WTC11 (cell line): ENCODE data around the gene AFP. TPM values are rescaled to one million over a fixed set of nuclear protein-coding genes. Genes with fewer than 3 reads are reported as not detected.

ENCODE experiments used
- ATAC-seq: fragments of 200-7000 bp; cut with Tn5 transposase; 2 replicates; pipeline ENCODE4 v1.10.0; 2021; ENCODE audit warnings: mild to moderate bottlenecking, moderate library complexity
- CTCF ChIA-PET: fragments of 300-600 bp; sonication (Branson Sonifier 250); formaldehyde crosslinking; loops from one replicate; lab custom pipeline; 2021; ENCODE audit warnings: antibody characterized with exemption; lab: Charles Lee
- POLR2A ChIA-PET: fragments of 350-600 bp; sonication (Branson Sonifier 250); formaldehyde crosslinking; loops from one replicate; lab custom pipeline; 2021; ENCODE audit warnings: antibody characterized with exemption; lab: Charles Lee
- DNase-seq: peaks from one replicate; pipeline ENCODE4 v3.0.0; 2021; ENCODE audit warnings: low spot score
- H3K27ac Mint-ChIP-seq: 2 replicates; pipeline ENCODE4 v1.8.0; 2021; ENCODE audit warnings: mixed read lengths
- H3K27me3 Mint-ChIP-seq: 2 replicates; pipeline ENCODE4 v1.8.0; 2021; ENCODE audit warnings: low read depth, mild to moderate bottlenecking, moderate library complexity, mixed read lengths
- H3K36me3 Mint-ChIP-seq: 2 replicates; pipeline ENCODE4 v1.8.0; 2021; ENCODE audit warnings: mixed read lengths
- H3K4me1 Mint-ChIP-seq: 2 replicates; pipeline ENCODE4 v1.8.0; 2022; ENCODE audit warnings: mixed read lengths
- H3K4me3 Mint-ChIP-seq: 2 replicates; pipeline ENCODE4 v1.8.0; 2021; ENCODE audit warnings: mild to moderate bottlenecking, moderate library complexity, mixed read lengths
- H3K9me3 Mint-ChIP-seq: 2 replicates; pipeline ENCODE4 v1.8.0; 2021; ENCODE audit warnings: mixed read lengths
- ATF1 ChIP-seq: sonication (generic); formaldehyde crosslinking; IDR thresholded peaks from 2 replicates; pipeline ENCODE4 v1.8.1; 2023; ENCODE audit warnings: mild to moderate bottlenecking, moderate library complexity, missing genetic modification reagents
- CBFB ChIP-seq: sonication (generic); formaldehyde crosslinking; IDR thresholded peaks from 2 replicates; pipeline ENCODE4 v1.8.1; 2022; ENCODE audit warnings: mild to moderate bottlenecking, low read depth, missing genetic modification reagents
- EMX1 ChIP-seq: fragments of 250-450 bp; sonication (Bioruptor Pico); IDR thresholded peaks from 2 replicates; pipeline ENCODE4 v1.8.0; 2021; ENCODE audit warnings: mild to moderate bottlenecking
- FOXK1 ChIP-seq: sonication (generic); formaldehyde crosslinking; IDR thresholded peaks from 2 replicates; pipeline ENCODE4 v1.8.0; 2022; ENCODE audit warnings: mild to moderate bottlenecking, moderate library complexity, missing genetic modification reagents
- JAZF1 ChIP-seq: fragments of 250-450 bp; sonication (Bioruptor Pico); IDR thresholded peaks from 2 replicates; pipeline ENCODE4 v1.9.0; 2021; ENCODE audit warnings: moderate library complexity, mild to moderate bottlenecking, inconsistent platforms
- JUN ChIP-seq: sonication (generic); formaldehyde crosslinking; IDR thresholded peaks from 2 replicates; pipeline ENCODE4 v1.8.0; 2023; ENCODE audit warnings: mild to moderate bottlenecking, missing genetic modification reagents
- NFYB ChIP-seq: sonication (generic); formaldehyde crosslinking; conservative IDR thresholded peaks from 2 replicates; pipeline ENCODE4 v1.8.0; 2022; ENCODE audit warnings: low read depth, missing genetic modification reagents
- RELA ChIP-seq: sonication (generic); formaldehyde crosslinking; IDR thresholded peaks from 2 replicates; pipeline ENCODE4 v1.8.1; 2022; ENCODE audit warnings: missing genetic modification reagents, mild to moderate bottlenecking, borderline replicate concordance
- RORB ChIP-seq: fragments of 250-450 bp; sonication (Bioruptor Pico); IDR thresholded peaks from 2 replicates; pipeline ENCODE4 v1.9.0; 2021; ENCODE audit warnings: mild to moderate bottlenecking
- SOX15 ChIP-seq: fragments of 250-450 bp; sonication (Bioruptor Pico); IDR thresholded peaks from 2 replicates; pipeline ENCODE4 v1.9.0; 2021; ENCODE audit warnings: mild to moderate bottlenecking
- TEAD1 ChIP-seq: sonication (generic); formaldehyde crosslinking; IDR thresholded peaks from 2 replicates; pipeline ENCODE4 v1.8.0; 2022; ENCODE audit warnings: mild to moderate bottlenecking, missing genetic modification reagents
- TEAD4 ChIP-seq: sonication (generic); formaldehyde crosslinking; IDR thresholded peaks from 2 replicates; pipeline ENCODE4 v1.8.0; 2022; ENCODE audit warnings: mild to moderate bottlenecking, missing genetic modification reagents
- ZBTB21 ChIP-seq: sonication (generic); formaldehyde crosslinking; IDR thresholded peaks from 2 replicates; pipeline ENCODE4 v1.8.1; 2023; ENCODE audit warnings: mild to moderate bottlenecking, missing genetic modification reagents, borderline replicate concordance
- ZNF138 ChIP-seq: sonication (generic); formaldehyde crosslinking; conservative IDR thresholded peaks from 2 replicates; pipeline ENCODE4 v1.8.1; 2022; ENCODE audit warnings: mild to moderate bottlenecking, moderate library complexity, missing genetic modification reagents
- ZNF416 ChIP-seq: fragments of 250-450 bp; sonication (Bioruptor Pico); IDR thresholded peaks from 2 replicates; pipeline ENCODE4 v1.9.0; 2021; ENCODE audit warnings: mild to moderate bottlenecking, inconsistent platforms
- total RNA-seq: library from RNA; stranded (reverse); gene quantifications from 3 replicates; pipeline ENCODE4 v1.2.3, GENCODE V29; 2021
- TF ChIP-seq, protein P1 (sequence below): sonication (generic); formaldehyde crosslinking; conservative IDR thresholded peaks from 2 replicates; pipeline ENCODE4 v1.8.1; 2022; ENCODE audit warnings: mild to moderate bottlenecking, missing genetic modification reagents
- TF ChIP-seq, protein P2 (sequence below): sonication (generic); formaldehyde crosslinking; IDR thresholded peaks from 2 replicates; pipeline ENCODE4 v1.8.0; 2023; ENCODE audit warnings: mild to moderate bottlenecking, missing genetic modification reagents
- TF ChIP-seq, protein P3 (sequence below): sonication (generic); formaldehyde crosslinking; IDR thresholded peaks from 2 replicates; pipeline ENCODE4 v1.8.1; 2022; ENCODE audit warnings: mild to moderate bottlenecking, moderate library complexity, missing genetic modification reagents
- TF ChIP-seq, protein P4 (sequence below): sonication (generic); formaldehyde crosslinking; IDR thresholded peaks from 2 replicates; pipeline ENCODE4 v1.8.0; 2023; ENCODE audit warnings: missing genetic modification reagents
- TF ChIP-seq, protein P5 (sequence below): fragments of 250-450 bp; sonication (Bioruptor Pico); IDR thresholded peaks from 2 replicates; pipeline ENCODE4 v1.9.0; 2021; ENCODE audit warnings: mild to moderate bottlenecking

Gene AFP
- total RNA-seq, 1 experiment from 2014 or later, result 1.8 TPM

DNA sequence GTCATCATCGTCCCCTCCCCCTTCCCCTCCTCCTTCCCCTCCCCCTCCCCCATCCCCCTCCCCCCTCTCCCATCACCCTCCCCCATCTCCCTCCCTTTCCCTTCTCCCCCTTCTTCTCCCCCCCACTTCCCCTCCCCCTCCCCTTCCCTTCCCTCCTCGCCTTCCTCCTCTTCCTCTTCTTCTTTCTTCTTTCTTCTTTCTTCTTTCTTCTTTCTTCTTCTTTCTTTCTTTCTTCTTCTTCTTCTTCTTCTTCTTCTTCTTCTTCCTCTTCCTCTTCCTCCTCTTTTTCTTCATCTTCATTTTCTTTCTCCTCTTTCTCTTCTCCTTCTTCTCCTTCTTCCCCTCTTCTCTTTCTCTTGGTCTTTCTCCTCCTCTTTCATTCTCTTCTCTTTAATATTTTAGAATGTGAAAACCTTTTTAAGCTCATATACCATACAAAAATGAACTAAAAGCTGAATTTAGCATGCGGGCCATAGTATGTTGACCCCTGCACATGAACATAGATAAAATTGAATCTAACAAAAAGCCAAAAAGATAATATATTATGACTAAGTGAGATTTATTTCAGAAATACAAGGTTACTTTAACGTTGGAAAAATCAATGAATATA lies 25.0 kb downstream of the AFP start:
- H3K27me3 Mint-ChIP-seq, result 0 out of 2 replicates have a peak, but pooled peaks cover 4% of the 10 kb centered on the region
- peaks cover 14% of the 10 kb centered on the region for H3K36me3 Mint-ChIP-seq
- no peak overlapping the region for H3K27ac Mint-ChIP-seq
- ChIA-PET POLR2A (no interaction called here), CTCF (no interaction called here)
- H3K4me1 Mint-ChIP-seq, result no peaks in the 10 kb centered on the region
- DNase-seq (no peak), ATAC-seq (no peak)
- TF ChIP-seq, protein P1, sequence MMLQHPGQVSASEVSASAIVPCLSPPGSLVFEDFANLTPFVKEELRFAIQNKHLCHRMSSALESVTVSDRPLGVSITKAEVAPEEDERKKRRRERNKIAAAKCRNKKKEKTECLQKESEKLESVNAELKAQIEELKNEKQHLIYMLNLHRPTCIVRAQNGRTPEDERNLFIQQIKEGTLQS (CRISPR knock-in tag), result no peak
- no peak for TF ChIP-seq ZNF416 (CRISPR knock-in tag)
- TF ChIP-seq, protein P2, sequence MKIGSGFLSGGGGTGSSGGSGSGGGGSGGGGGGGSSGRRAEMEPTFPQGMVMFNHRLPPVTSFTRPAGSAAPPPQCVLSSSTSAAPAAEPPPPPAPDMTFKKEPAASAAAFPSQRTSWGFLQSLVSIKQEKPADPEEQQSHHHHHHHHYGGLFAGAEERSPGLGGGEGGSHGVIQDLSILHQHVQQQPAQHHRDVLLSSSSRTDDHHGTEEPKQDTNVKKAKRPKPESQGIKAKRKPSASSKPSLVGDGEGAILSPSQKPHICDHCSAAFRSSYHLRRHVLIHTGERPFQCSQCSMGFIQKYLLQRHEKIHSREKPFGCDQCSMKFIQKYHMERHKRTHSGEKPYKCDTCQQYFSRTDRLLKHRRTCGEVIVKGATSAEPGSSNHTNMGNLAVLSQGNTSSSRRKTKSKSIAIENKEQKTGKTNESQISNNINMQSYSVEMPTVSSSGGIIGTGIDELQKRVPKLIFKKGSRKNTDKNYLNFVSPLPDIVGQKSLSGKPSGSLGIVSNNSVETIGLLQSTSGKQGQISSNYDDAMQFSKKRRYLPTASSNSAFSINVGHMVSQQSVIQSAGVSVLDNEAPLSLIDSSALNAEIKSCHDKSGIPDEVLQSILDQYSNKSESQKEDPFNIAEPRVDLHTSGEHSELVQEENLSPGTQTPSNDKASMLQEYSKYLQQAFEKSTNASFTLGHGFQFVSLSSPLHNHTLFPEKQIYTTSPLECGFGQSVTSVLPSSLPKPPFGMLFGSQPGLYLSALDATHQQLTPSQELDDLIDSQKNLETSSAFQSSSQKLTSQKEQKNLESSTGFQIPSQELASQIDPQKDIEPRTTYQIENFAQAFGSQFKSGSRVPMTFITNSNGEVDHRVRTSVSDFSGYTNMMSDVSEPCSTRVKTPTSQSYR, result no peak
- no peak for TF ChIP-seq ATF1 (CRISPR knock-in tag)
- no peak for TF ChIP-seq RELA (CRISPR knock-in tag)
- no peak for TF ChIP-seq TEAD4 (CRISPR knock-in tag)
- TF ChIP-seq EMX1, result no peak
- TF ChIP-seq, protein P3, sequence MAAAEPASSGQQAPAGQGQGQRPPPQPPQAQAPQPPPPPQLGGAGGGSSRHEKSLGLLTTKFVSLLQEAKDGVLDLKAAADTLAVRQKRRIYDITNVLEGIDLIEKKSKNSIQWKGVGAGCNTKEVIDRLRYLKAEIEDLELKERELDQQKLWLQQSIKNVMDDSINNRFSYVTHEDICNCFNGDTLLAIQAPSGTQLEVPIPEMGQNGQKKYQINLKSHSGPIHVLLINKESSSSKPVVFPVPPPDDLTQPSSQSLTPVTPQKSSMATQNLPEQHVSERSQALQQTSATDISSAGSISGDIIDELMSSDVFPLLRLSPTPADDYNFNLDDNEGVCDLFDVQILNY (CRISPR knock-in tag), result no peak
- no peak for TF ChIP-seq JUN (CRISPR knock-in tag)
- TF ChIP-seq RORB (CRISPR knock-in tag), result no peak
- no peak for TF ChIP-seq SOX15 (CRISPR knock-in tag)
- peaks cover 46% of the 10 kb centered on the region for H3K9me3 Mint-ChIP-seq
- no peak overlapping the region for H3K4me3 Mint-ChIP-seq

DNA sequence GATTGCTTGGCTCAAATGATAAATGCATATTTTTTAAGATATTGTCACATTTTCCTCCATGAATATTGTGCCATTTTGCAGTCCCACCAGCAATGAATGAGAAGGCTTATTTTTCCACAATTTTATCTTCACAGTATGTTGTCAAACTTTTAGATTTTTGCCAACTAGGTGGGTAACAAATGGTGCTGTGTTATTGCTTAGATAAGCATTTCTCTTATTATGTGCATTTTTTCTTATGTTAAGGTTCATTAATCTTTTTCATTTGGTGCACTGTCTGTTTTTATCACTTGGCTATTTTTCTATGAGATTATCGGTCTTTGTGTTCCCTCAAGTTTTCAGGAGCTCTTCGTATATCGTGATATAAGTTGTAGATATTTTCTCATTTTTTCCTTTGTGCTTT lies 32.1 kb downstream of the AFP start:
- Mint-ChIP-seq H3K4me3 (no peak overlapping the region), H3K36me3 (peaks cover 14% of the 10 kb centered on the region), H3K27me3 (no peaks in the 10 kb centered on the region), H3K4me1 (no peaks in the 10 kb centered on the region), H3K27ac (no peak overlapping the region), H3K9me3 (peaks cover 31% of the 10 kb centered on the region)
- DNase-seq (no peak), ATAC-seq (no peak)
- TF ChIP-seq ZBTB21 (CRISPR knock-in tag), result no peak
- TF ChIP-seq JUN (CRISPR knock-in tag), result no peak
- no peak for TF ChIP-seq FOXK1 (CRISPR knock-in tag)
- TF ChIP-seq EMX1, result no peak
- TF ChIP-seq, protein P4, sequence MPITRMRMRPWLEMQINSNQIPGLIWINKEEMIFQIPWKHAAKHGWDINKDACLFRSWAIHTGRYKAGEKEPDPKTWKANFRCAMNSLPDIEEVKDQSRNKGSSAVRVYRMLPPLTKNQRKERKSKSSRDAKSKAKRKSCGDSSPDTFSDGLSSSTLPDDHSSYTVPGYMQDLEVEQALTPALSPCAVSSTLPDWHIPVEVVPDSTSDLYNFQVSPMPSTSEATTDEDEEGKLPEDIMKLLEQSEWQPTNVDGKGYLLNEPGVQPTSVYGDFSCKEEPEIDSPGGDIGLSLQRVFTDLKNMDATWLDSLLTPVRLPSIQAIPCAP (CRISPR knock-in tag), result no peak
- no peak for TF ChIP-seq ZNF138 (CRISPR knock-in tag)
- TF ChIP-seq JAZF1 (CRISPR knock-in tag), result no peak
- CTCF ChIA-PET, result interaction anchor here (1.4 kb wide), 1 partner anchor 22 kb away, joined by 6 read pairs; no protein-coding TSS in a partner anchor
- POLR2A ChIA-PET, result no interaction called here

DNA sequence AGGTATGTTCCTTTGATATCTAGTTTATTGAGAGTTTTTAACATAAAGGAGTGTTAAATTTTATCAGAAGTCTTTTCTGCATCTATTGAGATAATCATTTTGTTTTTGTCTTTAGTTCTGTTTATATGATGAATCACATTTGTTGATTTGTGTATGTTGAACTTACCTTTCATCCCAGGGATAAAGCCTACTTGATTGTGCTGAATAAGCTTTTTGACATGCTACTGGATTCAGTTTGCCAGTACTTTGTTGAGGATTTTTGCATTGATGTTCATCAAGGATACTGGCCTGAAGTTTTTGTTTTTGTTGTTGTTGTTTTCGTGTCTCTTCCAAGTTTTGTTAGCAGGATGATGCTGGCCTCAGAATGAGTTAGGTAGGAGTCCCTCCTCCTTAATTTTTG lies 34.7 kb downstream of the AFP start:
- Mint-ChIP-seq H3K36me3 (peaks cover 34% of the 10 kb centered on the region), H3K4me3 (no peak overlapping the region), H3K27ac (no peak overlapping the region), H3K4me1 (no peaks in the 10 kb centered on the region), H3K27me3 (peaks cover 2% of the 10 kb centered on the region; the same call in 1 of the 2 replicates), H3K9me3 (peaks cover 42% of the 10 kb centered on the region)
- ChIA-PET POLR2A (no interaction called here), CTCF (no interaction called here)
- no peak for DNase-seq
- no peak for ATAC-seq
- TF ChIP-seq, protein P5, sequence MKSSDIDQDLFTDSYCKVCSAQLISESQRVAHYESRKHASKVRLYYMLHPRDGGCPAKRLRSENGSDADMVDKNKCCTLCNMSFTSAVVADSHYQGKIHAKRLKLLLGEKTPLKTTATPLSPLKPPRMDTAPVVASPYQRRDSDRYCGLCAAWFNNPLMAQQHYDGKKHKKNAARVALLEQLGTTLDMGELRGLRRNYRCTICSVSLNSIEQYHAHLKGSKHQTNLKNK (CRISPR knock-in tag), result no peak
- TF ChIP-seq CBFB (no peak), TEAD1 (CRISPR knock-in tag) (no peak), FOXK1 (CRISPR knock-in tag) (no peak), NFYB (no peak)
